HEK293 (cell line): Measurements from ENCODE around the gene LOXL4.
A peak's percentile ranks its signal among the peaks of the same experiment; 100 is the strongest.

Experiments
- CTCF ChIA-PET: fragments of 350-600 bp; formaldehyde crosslinking; extraction: SDS; loops from one replicate; lab custom pipeline; 2021; ENCODE audit warnings: antibody characterized with exemption; lab: Yijun Ruan, JAX
- POLR2A ChIA-PET: fragments of 300-600 bp; formaldehyde crosslinking; extraction: SDS; loops from one replicate; lab custom pipeline; 2020; ENCODE audit warnings: antibody characterized with exemption, inconsistent platforms; lab: Yijun Ruan, JAX
- H3K27ac ChIP-seq: fragments of 200-500 bp; sonication (Bioruptor generic); 2 replicates; pipeline ENCODE4 v1.5.1; 2014; ENCODE audit warnings: low read depth, low read length, control low read depth, inconsistent platforms; ENCODE audit errors: extremely low read depth
- H3K36me3 ChIP-seq, 2 experiments: fragments of 200-500 bp in 1 of 2; sonication (Bioruptor generic) in 1 of 2; 1 replicate in 1 of 2; 2 replicates in 1 of 2; pipeline ENCODE4 v1.5.1; 2014 to 2017; ENCODE audit warnings: inconsistent platforms in 2 of 2, low read length in 2 of 2; ENCODE audit not compliant: control insufficient read depth in 2 of 2, insufficient read depth in 1 of 2
- H3K4me1 ChIP-seq: fragments of 200-500 bp; sonication (Bioruptor generic); 2 replicates; pipeline ENCODE4 v1.5.1; 2014; ENCODE audit warnings: mild to moderate bottlenecking, low read length, inconsistent platforms; ENCODE audit not compliant: control insufficient read depth, insufficient read depth
- H3K4me3 ChIP-seq: 2 replicates; pipeline ENCODE4 v1.5.1; 2011; ENCODE audit warnings: low read depth, mild to moderate bottlenecking, control low read depth, low read length, moderate library complexity
- H3K9me3 ChIP-seq: fragments of 200-500 bp; sonication (Bioruptor generic); 2 replicates; pipeline ENCODE4 v1.5.1; 2014; ENCODE audit warnings: low read depth, low read length, inconsistent platforms; ENCODE audit not compliant: control insufficient read depth, insufficient read depth
- GLIS1 ChIP-seq: fragments of 450-650 bp; formaldehyde crosslinking; IDR thresholded peaks from 2 replicates; pipeline ENCODE4 v1.5.1; 2016; ENCODE audit warnings: missing biosample characterization, missing genetic modification characterization
- KLF16 ChIP-seq: fragments of 450-650 bp; formaldehyde crosslinking; IDR thresholded peaks from 2 replicates; pipeline ENCODE4 v1.5.1; 2017; ENCODE audit warnings: missing biosample characterization, missing genetic modification characterization
- KLF8 ChIP-seq: fragments of 450-650 bp; formaldehyde crosslinking; IDR thresholded peaks from 2 replicates; pipeline ENCODE4 v1.5.1; 2016; ENCODE audit warnings: missing biosample characterization, missing genetic modification characterization
- OSR2 ChIP-seq: fragments of 450-650 bp; formaldehyde crosslinking; IDR thresholded peaks from 2 replicates; pipeline ENCODE4 v1.5.1; 2016; ENCODE audit warnings: missing biosample characterization, missing genetic modification characterization
- ZFP37 ChIP-seq: fragments of 450-650 bp; formaldehyde crosslinking; IDR thresholded peaks from 2 replicates; pipeline ENCODE4 v1.5.1; 2016; ENCODE audit warnings: missing biosample characterization, missing genetic modification characterization
- ZFP41 ChIP-seq: fragments of 450-650 bp; formaldehyde crosslinking; IDR thresholded peaks from 2 replicates; pipeline ENCODE4 v1.5.1; 2016; ENCODE audit warnings: missing biosample characterization, missing genetic modification characterization, borderline replicate concordance
- ZIC2 ChIP-seq: fragments of 450-650 bp; formaldehyde crosslinking; IDR thresholded peaks from 2 replicates; pipeline ENCODE4 v1.5.1; 2016; ENCODE audit warnings: missing biosample characterization, missing genetic modification characterization
- ZNF184 ChIP-seq: fragments of 450-650 bp; IDR thresholded peaks from 2 replicates; pipeline ENCODE4 v1.5.1; 2018; ENCODE audit warnings: missing biosample characterization, mild to moderate bottlenecking, missing genetic modification characterization
- ZNF239 ChIP-seq: fragments of 450-650 bp; formaldehyde crosslinking; IDR thresholded peaks from 2 replicates; pipeline ENCODE4 v1.5.1; 2016; ENCODE audit warnings: missing biosample characterization, missing genetic modification characterization
- ZNF24 ChIP-seq: fragments of 450-650 bp; formaldehyde crosslinking; IDR thresholded peaks from 2 replicates; pipeline ENCODE4 v1.5.1; 2016; ENCODE audit warnings: missing biosample characterization, missing genetic modification characterization
- ZNF350 ChIP-seq: fragments of 450-650 bp; formaldehyde crosslinking; IDR thresholded peaks from 2 replicates; pipeline ENCODE4 v1.5.0; 2017; ENCODE audit warnings: missing biosample characterization, mild to moderate bottlenecking, missing genetic modification characterization
- ZNF37A ChIP-seq: fragments of 450-650 bp; IDR thresholded peaks from 2 replicates; pipeline ENCODE4 v1.5.1; 2018; ENCODE audit warnings: missing biosample characterization, missing genetic modification characterization
- ZNF549 ChIP-seq: fragments of 450-650 bp; IDR thresholded peaks from 2 replicates; pipeline ENCODE4 v1.5.1; 2018; ENCODE audit warnings: missing biosample characterization, missing genetic modification characterization, mild to moderate bottlenecking, inconsistent platforms, moderate library complexity
- ZNF561 ChIP-seq: fragments of 450-650 bp; IDR thresholded peaks from 2 replicates; pipeline ENCODE4 v1.5.1; 2018; ENCODE audit warnings: missing biosample characterization, missing genetic modification characterization, borderline replicate concordance
- ZNF610 ChIP-seq: fragments of 450-650 bp; formaldehyde crosslinking; IDR thresholded peaks from 2 replicates; pipeline ENCODE4 v1.5.1; 2016; ENCODE audit warnings: missing biosample characterization, missing genetic modification characterization, borderline replicate concordance
- ZNF747 ChIP-seq: fragments of 450-650 bp; formaldehyde crosslinking; IDR thresholded peaks from 2 replicates; pipeline ENCODE4 v1.5.1; 2016; ENCODE audit warnings: missing biosample characterization, missing genetic modification characterization
- ZNF768 ChIP-seq: fragments of 450-650 bp; formaldehyde crosslinking; IDR thresholded peaks from 2 replicates; pipeline ENCODE4 v1.5.1; 2018; ENCODE audit warnings: missing biosample characterization, mild to moderate bottlenecking, missing genetic modification characterization
- ZSCAN16 ChIP-seq: fragments of 450-650 bp; formaldehyde crosslinking; IDR thresholded peaks from 2 replicates; pipeline ENCODE4 v1.5.1; 2016; ENCODE audit warnings: missing biosample characterization, missing genetic modification characterization
- TF ChIP-seq, protein P1 (sequence below): fragments of 450-650 bp; formaldehyde crosslinking; IDR thresholded peaks from 2 replicates; pipeline ENCODE4 v1.5.1; 2017; ENCODE audit warnings: missing biosample characterization, missing genetic modification characterization
- TF ChIP-seq, protein P2 (sequence below): fragments of 450-650 bp; IDR thresholded peaks from 2 replicates; pipeline ENCODE4 v1.5.1; 2018; ENCODE audit warnings: missing biosample characterization, mild to moderate bottlenecking, missing genetic modification characterization
- TF ChIP-seq, protein P3 (sequence below): fragments of 450-650 bp; formaldehyde crosslinking; IDR thresholded peaks from 2 replicates; pipeline ENCODE4 v1.5.1; 2016; ENCODE audit warnings: missing biosample characterization, missing genetic modification characterization
- TF ChIP-seq, protein P4 (sequence below): fragments of 450-650 bp; formaldehyde crosslinking; IDR thresholded peaks from 2 replicates; pipeline ENCODE4 v1.5.1; 2016; ENCODE audit warnings: missing biosample characterization, missing genetic modification characterization
- TF ChIP-seq, protein P5 (sequence below): fragments of 450-650 bp; formaldehyde crosslinking; IDR thresholded peaks from 2 replicates; pipeline ENCODE4 v1.5.1; 2016; ENCODE audit warnings: missing biosample characterization, missing genetic modification characterization

LOXL4 gene

DNA sequence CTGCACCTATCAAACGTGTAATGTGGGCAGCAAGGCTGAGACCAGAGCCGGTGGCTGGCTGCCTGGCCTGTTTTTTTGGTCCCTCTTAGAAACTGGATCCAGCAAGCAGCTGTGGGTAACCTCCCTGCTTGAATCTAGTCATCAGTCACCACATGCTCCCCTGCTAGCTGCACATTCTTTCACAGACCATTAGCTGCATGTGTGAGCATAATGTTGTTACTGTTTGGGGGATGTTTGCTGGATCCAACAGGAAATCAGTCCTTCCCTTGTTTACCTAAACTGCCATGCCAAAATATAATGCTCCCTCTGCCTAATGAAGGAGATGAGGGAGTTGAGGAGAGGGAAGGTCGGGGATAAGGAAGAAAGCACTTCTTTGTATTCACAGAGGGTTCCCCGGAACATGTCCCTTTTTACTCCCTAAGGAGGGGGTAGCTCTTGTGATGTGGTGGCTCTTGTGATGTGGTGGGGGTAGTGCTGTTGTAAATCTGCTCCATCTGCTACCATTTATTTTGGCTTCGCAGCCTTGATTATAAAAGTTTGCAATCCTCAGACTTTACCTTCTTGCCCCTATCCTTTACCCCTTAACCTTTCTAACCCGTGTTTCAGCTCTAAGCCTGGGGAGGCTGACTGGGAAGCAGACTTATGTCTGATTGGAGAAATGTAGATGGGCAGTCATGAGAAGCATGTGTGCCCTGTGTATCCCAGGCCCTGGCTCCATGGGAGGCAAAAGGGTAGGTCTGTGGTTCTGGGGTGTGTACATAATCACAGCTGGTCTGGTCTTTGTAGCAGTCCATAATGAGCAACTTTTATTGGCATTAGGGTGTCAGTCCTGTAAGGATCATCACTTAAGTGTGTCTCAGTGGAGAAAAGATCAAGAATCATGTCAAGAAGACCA lies 20.8 kb downstream of the LOXL4 start:
- no peaks in the 10 kb centered on the region for H3K9me3 ChIP-seq
- CTCF ChIA-PET = interaction anchor here (0.9 to 6.9 kb wide), 2 partner anchors 62 to 72 kb away, joined by 3 to 67 read pairs; no protein-coding TSS in a partner anchor
- no peaks in the 10 kb centered on the region for H3K4me1 ChIP-seq
- peaks cover 7 to 78% of the 10 kb centered on the region in 2 experiments for H3K36me3 ChIP-seq
- no peak overlapping the region for H3K27ac ChIP-seq
- TF ChIP-seq, protein P1, sequence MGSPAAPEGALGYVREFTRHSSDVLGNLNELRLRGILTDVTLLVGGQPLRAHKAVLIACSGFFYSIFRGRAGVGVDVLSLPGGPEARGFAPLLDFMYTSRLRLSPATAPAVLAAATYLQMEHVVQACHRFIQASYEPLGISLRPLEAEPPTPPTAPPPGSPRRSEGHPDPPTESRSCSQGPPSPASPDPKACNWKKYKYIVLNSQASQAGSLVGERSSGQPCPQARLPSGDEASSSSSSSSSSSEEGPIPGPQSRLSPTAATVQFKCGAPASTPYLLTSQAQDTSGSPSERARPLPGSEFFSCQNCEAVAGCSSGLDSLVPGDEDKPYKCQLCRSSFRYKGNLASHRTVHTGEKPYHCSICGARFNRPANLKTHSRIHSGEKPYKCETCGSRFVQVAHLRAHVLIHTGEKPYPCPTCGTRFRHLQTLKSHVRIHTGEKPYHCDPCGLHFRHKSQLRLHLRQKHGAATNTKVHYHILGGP = no peak
- TF ChIP-seq GLIS1 = peak; percentile 33; the same call in 1 of the 2 replicates
- TF ChIP-seq, all 188 proteins: peak for 1
- POLR2A ChIA-PET = no interaction called here
- H3K4me3 ChIP-seq = no peak overlapping the region

DNA sequence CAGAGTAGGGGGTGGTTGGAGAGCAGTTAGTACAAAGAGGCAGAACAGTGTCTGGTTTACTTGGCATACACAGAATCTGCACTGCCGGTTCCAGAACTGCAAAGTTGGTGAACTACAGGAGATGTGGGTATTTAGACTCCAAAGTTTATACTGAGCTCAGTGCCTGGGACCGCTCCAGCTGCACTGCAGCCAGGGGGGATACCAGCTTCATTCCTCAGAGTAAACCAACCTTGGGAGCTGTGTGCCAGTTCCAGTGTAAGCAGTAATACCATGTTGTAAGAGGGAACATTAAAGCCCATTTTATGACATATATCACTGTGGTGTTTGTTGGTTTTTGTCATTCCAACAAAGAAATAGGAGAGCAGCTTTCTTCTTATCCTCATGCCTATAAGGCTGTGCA lies 23.4 kb downstream of the LOXL4 start:
- CTCF ChIA-PET = interaction anchor here (6.9 kb wide), 1 partner anchor 65 kb away, joined by 67 read pairs; no protein-coding TSS in a partner anchor
- Histone ChIP-seq H3K4me1 (no peaks in the 10 kb centered on the region), H3K9me3 (no peaks in the 10 kb centered on the region), H3K27ac (no peak overlapping the region), H3K4me3 (no peak overlapping the region), H3K36me3 (peaks cover 7 to 61% of the 10 kb centered on the region in 2 experiments)
- TF ChIP-seq ZNF184 (tag by site-specific recombination) (no peak), ZNF747 (no peak), ZIC2 (no peak), KLF8 (tag by site-specific recombination) (no peak), ZNF549 (no peak), ZNF610 (tag by site-specific recombination) (no peak), ZNF37A (tag by site-specific recombination) (no peak), OSR2 (tag by site-specific recombination) (no peak), KLF16 (no peak), ZNF350 (tag by site-specific recombination) (no peak)
- TF ChIP-seq, protein P2, sequence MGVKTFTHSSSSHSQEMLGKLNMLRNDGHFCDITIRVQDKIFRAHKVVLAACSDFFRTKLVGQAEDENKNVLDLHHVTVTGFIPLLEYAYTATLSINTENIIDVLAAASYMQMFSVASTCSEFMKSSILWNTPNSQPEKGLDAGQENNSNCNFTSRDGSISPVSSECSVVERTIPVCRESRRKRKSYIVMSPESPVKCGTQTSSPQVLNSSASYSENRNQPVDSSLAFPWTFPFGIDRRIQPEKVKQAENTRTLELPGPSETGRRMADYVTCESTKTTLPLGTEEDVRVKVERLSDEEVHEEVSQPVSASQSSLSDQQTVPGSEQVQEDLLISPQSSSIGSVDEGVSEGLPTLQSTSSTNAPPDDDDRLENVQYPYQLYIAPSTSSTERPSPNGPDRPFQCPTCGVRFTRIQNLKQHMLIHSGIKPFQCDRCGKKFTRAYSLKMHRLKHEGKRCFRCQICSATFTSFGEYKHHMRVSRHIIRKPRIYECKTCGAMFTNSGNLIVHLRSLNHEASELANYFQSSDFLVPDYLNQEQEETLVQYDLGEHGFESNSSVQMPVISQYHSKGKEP (tag by site-specific recombination) = no peak
- TF ChIP-seq, protein P3, sequence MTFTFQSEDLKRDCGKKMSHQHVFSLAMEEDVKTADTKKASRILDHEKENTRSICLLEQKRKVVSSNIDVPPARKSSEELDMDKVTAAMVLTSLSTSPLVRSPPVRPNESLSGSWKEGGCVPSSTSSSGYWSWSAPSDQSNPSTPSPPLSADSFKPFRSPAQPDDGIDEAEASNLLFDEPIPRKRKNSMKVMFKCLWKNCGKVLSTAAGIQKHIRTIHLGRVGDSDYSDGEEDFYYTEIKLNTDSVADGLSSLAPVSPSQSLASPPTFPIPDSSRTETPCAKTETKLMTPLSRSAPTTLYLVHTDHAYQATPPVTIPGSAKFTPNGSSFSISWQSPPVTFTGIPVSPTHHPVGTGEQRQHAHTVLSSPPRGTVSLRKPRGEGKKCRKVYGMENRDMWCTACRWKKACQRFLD (tag by site-specific recombination) = no peak
- POLR2A ChIA-PET = no interaction called here

DNA sequence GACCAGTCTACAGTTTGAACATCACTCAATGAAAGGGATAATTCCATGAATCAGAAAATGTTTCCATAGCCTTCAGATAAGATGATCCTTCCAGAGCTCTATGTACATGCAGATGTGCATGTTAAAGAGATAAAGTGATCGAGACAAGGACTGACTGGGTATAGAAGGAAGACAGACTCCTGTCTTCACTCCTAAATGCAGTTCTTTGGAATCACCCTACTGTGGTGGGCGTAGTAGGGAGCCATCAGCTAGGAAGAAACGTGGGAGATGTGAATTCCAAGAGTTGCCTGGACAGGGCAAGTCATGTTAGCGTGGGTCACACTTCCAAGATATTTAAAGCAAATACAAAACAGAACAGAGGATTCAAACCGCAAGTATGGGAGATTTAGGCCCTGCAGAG lies 23.9 kb downstream of the LOXL4 start:
- H3K27ac ChIP-seq = no peak overlapping the region
- H3K4me3 ChIP-seq = no peak overlapping the region
- no peaks in the 10 kb centered on the region for H3K4me1 ChIP-seq
- no peaks in the 10 kb centered on the region for H3K9me3 ChIP-seq
- POLR2A ChIA-PET = no interaction called here
- peaks cover 7 to 57% of the 10 kb centered on the region in 2 experiments for H3K36me3 ChIP-seq
- TF ChIP-seq ZFP41 = no peak
- TF ChIP-seq, protein P4, sequence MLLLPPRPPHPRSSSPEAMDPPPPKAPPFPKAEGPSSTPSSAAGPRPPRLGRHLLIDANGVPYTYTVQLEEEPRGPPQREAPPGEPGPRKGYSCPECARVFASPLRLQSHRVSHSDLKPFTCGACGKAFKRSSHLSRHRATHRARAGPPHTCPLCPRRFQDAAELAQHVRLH (tag by site-specific recombination) = no peak
- TF ChIP-seq ZNF24 (tag by site-specific recombination) = no peak
- no peak for TF ChIP-seq ZFP37 (tag by site-specific recombination)
- no peak for TF ChIP-seq ZNF561
- no peak for TF ChIP-seq ZNF239 (tag by site-specific recombination)
- TF ChIP-seq, protein P5, sequence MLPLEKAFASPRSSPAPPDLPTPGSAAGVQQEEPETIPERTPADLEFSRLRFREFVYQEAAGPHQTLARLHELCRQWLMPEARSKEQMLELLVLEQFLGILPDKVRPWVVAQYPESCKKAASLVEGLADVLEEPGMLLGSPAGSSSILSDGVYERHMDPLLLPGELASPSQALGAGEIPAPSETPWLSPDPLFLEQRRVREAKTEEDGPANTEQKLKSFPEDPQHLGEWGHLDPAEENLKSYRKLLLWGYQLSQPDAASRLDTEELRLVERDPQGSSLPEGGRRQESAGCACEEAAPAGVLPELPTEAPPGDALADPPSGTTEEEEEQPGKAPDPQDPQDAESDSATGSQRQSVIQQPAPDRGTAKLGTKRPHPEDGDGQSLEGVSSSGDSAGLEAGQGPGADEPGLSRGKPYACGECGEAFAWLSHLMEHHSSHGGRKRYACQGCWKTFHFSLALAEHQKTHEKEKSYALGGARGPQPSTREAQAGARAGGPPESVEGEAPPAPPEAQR = no peak
- no peak for TF ChIP-seq ZNF768 (tag by site-specific recombination)
- TF ChIP-seq ZSCAN16 (tag by site-specific recombination) = no peak
- CTCF ChIA-PET = interaction anchor here (1.2 to 6.9 kb wide), 3 partner anchors 53 to 182 kb away, joined by 3 to 67 read pairs (median 4); no protein-coding TSS in a partner anchor
